GM21825 (cell line): ENCODE results near the gene CXXC1.
A peak's percentile ranks its signal among the peaks of the same experiment; 100 is the strongest.
"Not testable (repeated sequence)": the region's sequence is repeated elsewhere in the genome, so short reads cannot be mapped to it uniquely, and the experiment has no call there.

ENCODE experiments used
- ATAC-seq: cut with Tn5 transposase; IDR thresholded peaks from one replicate; pipeline ENCODE4 v1.9.1; 2021; ENCODE audit warnings: mild to moderate bottlenecking, moderate library complexity; ENCODE audit not compliant: unreplicated experiment

The CXXC1 gene

DNA sequence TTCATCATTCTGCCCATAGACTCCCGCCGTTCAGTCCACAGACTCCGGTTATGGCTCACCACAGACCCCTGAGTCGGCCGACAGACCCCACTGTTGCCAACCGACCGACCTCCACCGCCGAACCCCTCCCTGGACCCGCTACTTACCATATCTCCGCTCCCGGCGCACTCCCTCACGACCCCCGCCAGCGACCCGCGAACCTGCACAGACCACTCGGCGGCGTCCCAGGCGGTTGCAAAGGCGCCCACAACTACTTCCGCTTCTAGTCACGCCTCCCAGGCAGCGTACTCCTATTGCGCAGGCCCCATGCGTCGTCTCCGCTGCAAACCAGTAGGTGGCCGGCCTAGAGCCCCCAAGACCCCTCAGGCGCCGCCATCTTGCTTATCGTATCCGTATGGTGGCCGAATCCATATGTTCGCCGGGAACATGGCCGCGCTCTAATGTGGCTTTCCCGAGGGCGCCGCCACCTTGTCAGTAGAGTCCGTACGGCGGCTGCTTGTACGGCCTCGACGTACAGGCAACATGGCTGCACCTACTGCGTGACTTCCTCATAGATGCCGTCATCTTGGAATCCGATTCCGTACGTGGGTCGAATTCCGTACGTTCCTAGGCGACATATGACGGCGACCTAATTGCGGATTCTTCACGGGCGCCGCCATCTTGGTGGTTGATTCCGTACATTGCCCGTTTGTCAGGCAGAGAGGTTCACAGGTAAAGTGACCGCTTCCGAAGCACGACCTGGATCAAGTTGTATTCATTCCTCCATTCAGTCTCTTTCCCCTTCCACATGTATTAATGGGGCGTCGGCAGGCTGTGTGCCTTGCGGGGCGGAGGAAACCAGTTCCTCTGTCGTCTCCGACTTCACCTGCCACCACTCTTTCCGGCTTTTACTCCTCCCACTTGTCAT lies at the start of gene CXXC1:
CXXC1 (minus strand) TSS at position 252 of the 907 bp plus-strand sequence; CDS start at position 149, 103 bp downstream.
- peak; percentile 88 for ATAC-seq

DNA sequence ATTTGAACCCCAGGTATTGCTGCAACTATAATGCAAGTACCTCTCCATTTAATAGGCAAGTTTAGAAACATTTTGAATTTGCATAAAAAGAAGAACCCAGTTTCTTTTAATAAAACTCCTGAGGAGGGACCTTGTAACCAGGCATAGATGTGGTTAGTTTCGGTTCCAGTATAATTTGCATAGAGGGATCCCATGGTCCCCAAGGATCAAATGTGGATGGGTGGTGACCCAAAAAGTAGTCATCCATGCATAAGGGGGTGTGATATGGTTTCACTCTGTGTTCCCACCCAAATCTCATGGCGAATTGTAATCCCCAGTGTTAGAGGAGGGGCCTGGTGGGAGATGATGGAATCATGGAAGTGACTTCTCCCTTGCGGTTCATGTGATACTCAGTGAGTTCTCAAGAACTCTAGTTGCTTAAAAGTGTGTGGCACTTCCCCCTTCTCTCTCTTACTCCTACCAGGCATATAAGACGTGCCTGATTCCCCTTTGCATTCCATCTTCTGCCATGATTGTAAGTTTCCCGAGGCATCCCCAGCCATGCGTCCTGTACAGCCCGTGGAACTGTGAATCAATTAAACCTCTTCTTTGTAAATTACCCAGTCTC lies 47.2 kb upstream of the CXXC1 start:
- peak; percentile 85 for ATAC-seq

DNA sequence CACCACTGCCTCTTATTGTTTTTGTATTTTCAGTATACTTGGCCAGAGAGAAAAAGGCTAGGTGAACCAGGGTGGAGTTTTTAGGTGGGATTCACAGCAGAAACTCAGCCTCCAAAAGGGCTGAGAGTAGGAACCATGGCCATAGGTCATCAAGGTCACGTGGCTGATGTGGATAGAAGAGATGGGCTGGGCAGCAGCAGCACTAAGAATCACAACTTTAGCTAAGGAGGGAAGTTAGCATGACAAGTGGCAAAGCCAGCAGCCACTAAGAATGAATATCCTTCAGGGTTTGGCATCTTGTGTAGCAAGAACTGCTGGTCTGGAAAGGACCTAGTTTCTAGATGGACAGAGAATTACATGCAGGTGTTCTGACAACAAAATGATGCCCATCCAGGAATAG lies 44.2 kb upstream of the CXXC1 start:
- ATAC-seq: no peak

DNA sequence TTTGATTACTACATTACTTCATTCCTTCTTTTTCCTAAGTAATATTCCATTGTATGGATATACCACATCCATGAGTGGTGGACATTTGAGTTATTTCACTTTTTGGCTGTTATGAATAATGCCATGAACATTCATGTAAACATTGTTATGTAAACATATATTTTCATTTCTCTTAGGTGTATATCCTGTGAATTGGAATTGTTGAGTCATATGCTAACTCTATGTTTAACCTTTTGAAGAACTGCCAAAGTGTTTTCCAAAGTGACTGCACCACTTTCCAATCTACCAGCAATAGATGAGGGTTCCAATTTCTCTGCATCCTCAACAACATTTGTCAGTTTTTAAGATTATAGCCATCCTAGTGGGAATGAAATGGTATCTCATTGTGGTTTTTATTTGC lies 42.7 kb upstream of the CXXC1 start:
- no peak for ATAC-seq

DNA sequence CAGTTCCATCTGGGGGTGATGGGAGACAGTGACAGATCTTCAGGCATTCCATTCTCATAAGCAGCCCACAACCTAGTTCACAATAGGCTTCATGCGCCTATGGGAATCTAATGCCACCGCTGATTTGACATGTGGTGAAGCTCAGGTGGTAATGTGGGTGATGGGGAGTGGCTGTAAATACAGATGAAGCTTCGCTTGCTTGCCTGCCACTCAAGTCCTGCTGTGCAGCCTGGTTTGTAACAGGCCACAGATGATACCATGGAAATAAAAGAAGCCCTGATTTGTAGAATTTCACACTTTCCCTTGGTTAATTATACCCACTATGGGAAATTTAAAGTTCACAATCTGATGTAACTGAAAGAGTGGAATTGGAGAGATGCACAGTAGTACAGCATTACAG lies 40.5 kb upstream of the CXXC1 start:
- no peak for ATAC-seq

DNA sequence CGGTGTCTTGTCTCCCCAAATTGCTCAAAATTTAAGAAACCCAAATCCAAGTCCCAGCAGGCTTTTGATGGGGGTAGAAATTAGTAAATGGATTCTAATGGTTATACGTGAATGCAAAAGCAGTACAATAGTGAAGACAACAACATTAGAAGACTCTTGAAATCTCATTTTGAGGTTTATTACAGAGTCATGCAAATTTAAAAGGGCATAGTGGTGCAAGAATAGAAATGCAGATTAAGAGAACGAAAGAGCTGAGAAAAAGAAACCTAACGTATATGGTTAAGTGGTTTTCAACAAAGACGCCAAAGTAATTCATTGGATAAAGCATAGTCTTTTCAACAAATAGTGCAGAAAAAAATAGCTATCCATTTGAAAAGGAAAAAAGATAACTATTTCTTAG lies 33.2 kb upstream of the CXXC1 start:
- ATAC-seq: peak; percentile 66

DNA sequence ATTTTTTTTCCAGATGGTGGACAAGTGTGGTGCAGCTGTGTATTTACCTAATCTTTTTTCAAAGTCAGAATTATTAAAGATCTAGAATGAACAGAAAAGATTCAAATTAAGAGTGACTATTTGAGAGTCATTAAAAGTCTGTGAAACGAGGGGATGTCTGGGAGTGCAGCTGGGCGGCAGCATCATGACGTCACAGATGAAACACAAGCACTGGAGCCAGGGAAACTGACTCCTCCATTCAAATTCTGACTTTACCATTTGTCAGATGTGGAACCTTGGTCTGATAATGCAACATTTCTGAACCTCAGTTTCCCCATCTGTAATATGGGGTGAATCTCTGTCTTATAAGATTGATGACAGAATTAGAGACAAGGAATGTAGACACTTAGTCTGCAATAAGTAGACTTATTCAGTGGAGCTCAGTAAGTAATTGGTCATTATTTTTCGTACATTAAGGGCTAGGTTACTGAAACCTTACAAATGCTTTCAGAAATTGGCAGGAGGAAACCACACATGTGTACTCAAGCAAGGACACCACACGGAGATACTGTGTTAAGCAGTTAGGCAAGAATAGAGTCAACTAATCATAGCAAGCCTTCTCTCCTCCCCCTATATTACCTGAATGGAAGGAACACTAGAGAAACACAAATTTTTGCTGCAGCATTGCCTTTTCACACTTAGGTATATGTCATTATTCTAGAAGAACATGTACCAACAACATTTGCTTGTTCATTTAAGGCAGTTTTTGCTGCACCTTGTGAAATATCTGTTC lies 27.8 kb upstream of the CXXC1 start:
- ATAC-seq: peak; percentile 72

DNA sequence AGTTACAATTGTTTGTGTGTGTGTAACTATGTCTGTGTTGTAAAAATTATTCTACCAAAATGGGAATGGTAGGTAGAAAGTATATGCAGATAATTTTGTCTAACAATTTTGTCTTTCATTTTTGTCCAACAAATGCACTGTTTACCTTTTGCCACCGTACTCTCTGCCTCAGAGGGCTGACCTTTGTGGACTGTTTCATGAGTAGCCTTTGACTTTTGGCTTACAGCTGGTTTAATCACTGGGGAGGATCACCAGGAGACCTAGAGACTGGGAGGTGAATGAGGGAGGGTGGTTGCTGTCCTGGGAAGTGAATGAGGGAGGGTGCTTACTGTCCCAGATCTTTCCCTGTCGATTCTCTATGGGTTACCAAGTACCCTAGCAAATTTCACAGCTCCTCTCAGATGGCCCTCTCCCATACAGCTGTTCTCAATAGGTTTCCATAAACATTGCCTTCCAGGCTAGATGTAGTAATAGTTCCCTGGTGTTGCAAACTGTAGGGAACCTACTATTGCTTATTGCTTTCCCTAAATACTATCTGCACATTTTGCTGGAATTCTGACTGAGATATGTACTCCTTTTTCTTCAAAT lies 26.5 kb upstream of the CXXC1 start:
- ATAC-seq: no peak

DNA sequence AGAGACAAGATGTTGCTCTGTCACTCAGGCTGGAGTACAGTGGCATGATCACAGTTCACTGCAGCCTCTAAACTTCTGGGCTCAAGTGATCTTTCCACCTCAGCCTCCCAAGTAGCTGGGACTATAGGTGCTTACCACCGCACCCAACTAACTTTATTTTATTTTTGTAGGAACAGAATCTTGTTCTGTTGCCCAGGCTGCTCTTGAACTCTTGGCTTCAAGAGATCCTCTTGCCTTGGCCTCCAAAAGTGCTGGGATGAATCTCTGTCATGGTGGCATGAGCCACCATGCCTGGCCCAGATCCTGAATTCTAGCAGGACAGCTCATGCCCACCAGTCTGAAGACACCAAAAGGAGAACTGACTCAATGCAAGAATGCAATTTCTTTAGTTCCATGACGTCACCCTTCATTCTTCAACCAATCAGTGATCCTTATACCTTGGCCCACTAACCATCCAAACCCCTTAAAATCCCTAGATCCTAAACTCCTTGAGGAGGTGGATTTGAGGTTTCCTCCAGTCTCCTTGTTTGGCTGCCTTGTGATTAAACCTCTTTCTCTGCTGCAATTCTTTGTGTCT lies 25.6 kb upstream of the CXXC1 start:
- ATAC-seq: no peak

DNA sequence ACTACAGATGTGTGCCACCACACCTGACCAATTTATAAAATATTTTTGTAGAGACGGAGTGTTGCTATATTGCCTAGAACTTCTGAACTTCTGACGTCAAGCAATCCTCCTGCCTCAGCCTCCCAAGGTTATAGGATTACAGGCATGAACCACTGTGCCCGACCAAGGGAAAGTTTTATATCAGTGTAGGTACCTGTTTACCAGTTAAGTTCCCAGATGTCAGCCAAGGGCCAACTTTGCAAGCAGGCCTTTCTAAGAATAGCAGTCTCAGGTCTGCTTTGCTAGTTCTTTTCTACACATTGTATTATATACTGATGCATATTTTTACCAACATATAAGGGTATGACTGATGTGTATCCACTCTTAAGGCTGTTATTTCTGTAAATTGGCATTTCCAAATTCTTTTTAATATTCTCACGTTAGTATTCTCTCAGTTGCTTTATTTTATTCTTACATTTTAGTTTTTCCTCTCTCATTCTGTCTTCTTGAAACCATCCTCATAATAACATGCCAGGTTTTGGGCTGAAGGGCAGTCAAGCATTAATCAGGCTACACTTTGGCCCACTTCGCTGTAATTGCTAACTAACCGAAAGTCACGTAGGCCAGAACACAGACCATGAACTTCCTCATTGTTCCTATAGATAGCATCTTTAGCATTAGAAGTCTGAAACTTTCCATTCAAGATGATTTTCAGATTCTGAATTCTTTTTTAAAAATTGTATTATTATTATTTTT lies 25.0 kb upstream of the CXXC1 start:
- peak; percentile 75 for ATAC-seq

DNA sequence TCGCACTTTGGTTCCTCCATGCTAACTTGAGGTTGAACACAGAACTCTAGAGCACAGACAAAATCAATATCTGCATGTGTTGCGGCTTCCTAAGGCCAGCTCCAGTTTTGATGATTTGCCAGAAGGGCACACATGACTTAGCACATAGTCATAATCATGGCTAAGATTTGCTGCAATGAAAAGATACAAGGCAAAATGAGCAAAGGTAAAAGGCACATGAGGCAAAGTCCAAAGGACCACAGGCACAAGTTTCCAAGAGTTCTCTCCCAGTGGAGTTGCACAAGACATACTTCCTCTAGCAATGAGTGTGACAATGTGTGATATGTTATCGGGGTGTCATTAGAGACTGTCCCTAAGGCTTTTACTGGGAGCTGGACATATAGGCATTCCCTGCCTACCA lies 24.2 kb upstream of the CXXC1 start:
- ATAC-seq: no peak

DNA sequence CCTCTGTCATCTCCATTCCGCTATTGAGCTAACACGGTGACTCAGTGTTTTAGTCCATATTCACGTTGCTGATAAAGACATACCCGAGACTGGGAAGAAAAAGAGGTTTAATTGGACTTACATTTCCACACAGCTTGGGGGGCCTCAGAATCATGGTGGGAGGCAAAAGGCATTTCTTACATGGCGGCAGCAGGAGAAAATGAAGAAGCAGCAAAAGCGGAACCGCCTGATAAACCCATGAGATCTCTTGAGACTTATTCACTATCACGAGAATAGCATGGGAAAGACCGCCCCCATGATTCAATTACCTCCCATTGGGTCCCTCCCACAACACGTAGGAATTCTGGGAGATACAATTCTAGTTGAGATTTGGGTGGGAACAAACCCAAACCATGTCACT lies 22.6 kb upstream of the CXXC1 start:
- no peak for ATAC-seq

DNA sequence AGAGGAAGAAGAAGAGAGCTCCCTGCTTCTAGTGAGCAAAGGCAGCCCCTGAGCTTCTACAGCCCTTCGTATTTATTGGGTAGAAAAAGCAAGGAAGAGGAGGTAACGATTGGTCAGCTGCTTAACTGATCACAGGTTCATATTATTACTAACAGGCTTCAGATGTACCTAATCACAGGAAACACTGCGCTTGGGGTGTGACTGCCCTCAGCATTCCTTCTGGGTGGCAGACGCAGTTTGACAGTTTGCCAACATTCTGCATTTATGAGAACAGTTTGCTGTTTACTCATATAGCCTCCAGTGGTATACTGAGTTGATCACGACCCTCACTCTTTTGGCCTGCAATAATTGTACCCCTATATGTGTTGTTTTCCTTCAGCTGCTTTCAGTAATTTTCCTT lies 21.4 kb upstream of the CXXC1 start:
- ATAC-seq: not testable (repeated sequence)

DNA sequence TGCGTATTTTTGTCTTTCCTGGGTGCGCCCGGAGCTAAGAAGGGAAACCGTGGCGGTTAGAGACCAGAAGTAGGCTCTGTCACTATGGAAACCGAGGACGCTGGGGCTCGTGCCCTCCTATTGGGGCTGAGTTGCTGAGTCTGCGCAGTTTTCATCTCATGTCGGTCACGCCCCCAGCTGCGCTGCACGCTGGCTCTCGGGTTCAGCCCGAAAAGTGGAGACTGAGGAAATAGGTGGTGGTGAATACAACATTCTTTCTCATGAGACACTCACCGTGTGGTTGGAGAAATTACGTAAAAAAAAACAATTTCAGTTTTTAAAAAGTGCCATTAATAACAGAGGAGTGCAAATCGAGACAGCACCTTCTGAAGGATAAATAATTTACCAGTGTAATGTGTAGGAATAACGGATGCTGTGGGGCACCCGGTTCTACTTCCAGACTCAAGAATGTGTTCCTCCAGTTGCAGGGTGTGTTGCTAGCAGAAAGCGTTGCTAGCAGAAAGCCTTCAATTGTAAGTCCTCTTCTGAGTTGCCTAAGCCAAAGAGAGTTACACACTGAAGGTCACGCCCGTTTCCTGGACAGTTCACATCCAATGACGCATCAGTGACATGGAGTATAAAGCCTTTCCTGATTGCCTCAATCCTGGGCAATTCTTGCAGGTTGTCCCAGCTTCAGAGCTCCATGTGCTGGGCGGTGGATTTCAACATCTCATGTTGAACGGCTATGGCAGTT lies 20.4 kb upstream of the CXXC1 start:
- ATAC-seq: peak; percentile 90

DNA sequence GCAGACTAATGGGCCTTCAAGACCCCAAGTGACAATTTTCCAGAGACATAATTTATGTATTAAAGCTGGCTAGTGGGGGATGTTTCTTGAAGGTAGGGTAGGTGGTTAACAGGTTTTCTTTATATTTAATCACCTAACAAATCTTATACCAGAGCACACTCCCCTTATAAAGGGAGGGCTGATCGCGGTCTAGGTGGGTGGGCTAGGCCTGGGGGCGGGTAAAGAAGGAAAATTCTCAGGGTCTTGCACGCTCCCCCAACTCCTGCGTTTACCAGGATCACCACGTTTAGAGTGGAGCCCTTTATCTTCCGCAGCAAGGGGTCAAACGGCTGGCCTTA lies 19.9 kb upstream of the CXXC1 start:
- peak; percentile 4 for ATAC-seq

DNA sequence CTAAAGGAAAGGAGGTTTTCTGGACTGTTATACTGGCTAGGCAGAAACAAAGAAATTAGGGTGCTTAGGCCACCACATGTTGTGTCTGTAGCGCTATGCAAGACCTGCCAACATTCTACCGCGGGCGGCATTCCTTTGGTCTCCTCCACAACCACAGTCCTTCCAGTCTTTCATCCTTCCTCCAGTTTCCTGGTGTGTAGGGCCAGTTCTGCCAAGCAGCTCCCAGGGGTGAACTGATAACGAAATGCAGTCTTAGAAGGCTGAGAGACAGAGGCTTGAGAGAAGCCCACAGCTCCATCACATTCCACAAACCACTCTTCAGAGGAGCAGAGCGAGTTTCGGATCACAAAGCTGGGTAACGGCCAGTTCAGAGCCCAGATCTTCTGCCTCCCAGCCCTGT lies 19.5 kb upstream of the CXXC1 start:
- ATAC-seq: no peak

DNA sequence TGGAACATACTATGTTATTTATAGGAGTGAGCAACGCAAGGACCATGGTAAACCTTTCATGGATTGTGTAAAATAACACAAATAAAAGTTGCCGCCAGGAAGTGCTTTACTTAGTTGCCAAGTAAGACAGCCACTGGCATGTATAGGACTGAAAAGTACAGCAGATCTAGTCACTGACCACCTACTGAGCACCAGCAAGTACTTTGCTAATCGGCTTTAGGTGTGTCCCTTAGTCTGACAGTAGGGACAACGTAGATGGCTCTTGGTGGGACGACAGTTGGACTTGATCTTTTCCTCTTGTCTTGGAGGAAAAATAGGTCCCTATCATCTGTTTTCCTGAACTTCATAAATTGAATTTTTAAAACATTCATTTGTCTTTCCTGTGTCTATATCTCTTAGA lies 13.6 kb upstream of the CXXC1 start:
- no peak for ATAC-seq

DNA sequence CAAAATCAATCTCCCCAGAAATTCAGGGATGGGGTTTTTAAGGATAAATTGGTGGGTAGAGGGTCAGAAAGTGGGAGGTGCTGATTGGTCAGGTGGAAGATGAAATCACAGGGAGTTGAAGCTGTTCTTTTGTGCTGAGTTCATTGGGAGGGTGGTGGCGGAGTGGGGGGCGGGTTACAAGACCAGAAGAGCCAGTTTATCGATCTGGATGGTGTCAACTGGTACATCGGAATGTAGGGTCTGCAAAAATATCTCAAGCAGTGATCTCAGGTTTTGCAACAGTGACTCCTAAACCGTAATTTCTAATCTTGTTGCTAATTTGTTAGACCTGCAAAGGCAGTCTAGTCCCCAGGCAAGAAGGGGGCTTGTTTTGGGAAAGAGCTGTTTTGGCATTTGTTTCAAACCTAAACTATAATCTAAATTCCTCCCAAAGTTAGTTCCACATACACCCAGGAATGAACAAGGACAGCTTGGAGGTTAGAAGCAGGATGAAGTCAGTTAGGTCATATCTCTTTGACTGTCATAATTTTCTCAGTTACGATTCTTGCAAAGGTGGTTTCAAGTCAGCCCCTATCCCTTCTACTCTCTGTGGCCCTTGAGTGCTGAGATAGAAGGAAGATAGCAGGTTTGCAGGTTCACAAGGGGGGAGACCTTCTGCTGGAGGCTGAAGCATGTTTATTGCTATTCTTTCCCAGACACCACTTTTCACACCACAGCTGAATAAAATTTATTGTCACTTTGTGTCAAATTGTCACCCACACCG lies 12.3 kb upstream of the CXXC1 start:
- ATAC-seq: no peak
